H1 (cell line): Measurements from ENCODE around the gene SNX2. TPM values are rescaled to one million over a fixed set of nuclear protein-coding genes. Genes with fewer than 3 reads are reported as not detected.

ENCODE experiments used
- CTCF ChIA-PET: fragments of 300-600 bp; sonication (Branson Sonifier 250); formaldehyde crosslinking; loops from one replicate; lab custom pipeline; 2021; ENCODE audit not compliant: partially characterized antibody; lab: Charles Lee
- POLR2A ChIA-PET: fragments of 300-600 bp; sonication (Branson Sonifier 250); formaldehyde crosslinking; loops from one replicate; lab custom pipeline; 2021; ENCODE audit warnings: inconsistent platforms; ENCODE audit not compliant: partially characterized antibody; lab: Charles Lee
- DNase-seq, 2 experiments: peaks; one replicate each; pipeline versions ENCODE4 v3.0.0 to v3.0.0-alpha.2; 2010 to 2022; ENCODE audit warnings: low spot score in 2 of 2, low read depth in 1 of 2, mixed read lengths in 1 of 2
- FAIRE-seq: peaks from 2 replicates; lab custom pipeline; 2011; peaks lifted over from hg19 to GRCh38; lab: Jason Lieb, UNC
- H2AFZ ChIP-seq: 2 replicates; pipeline ENCODE4 v1.8.1; 2012; ENCODE audit warnings: low read length, inconsistent platforms
- H2AK5ac ChIP-seq: 2 replicates; pipeline ENCODE4 v1.6.1; 2013; ENCODE audit warnings: low read depth, low read length
- H2BK120ac ChIP-seq: replicated peaks from 2 replicates; pipeline ENCODE3; 2013; ENCODE audit warnings: low read depth, low read length, inconsistent platforms
- H2BK12ac ChIP-seq: 2 replicates; pipeline ENCODE4 v1.6.1; 2013; ENCODE audit warnings: low read depth, low read length
- H2BK15ac ChIP-seq: 2 replicates; pipeline ENCODE4 v1.6.1; 2013; ENCODE audit warnings: low read length
- H2BK20ac ChIP-seq: 2 replicates; pipeline ENCODE4 v1.6.1; 2013; ENCODE audit warnings: low read length
- H2BK5ac ChIP-seq: 2 replicates; pipeline ENCODE4 v1.6.1; 2013; ENCODE audit warnings: low read depth, low read length
- H3K14ac ChIP-seq: 2 replicates; pipeline ENCODE4 v1.6.1; 2013; ENCODE audit warnings: inconsistent platforms; ENCODE audit not compliant: insufficient read length
- H3K18ac ChIP-seq: 2 replicates; pipeline ENCODE4 v1.6.1; 2013; ENCODE audit warnings: low read length; ENCODE audit errors: extremely low read depth
- H3K23ac ChIP-seq: 2 replicates; pipeline ENCODE4 v1.6.1; 2013; ENCODE audit warnings: inconsistent platforms; ENCODE audit not compliant: insufficient read length
- H3K23me2 ChIP-seq: 2 replicates; pipeline ENCODE4 v1.6.1; 2013; ENCODE audit warnings: low read depth, low read length
- H3K27ac ChIP-seq: 2 replicates; pipeline ENCODE4 v1.6.1; 2011; ENCODE audit warnings: low read depth, low read length, inconsistent platforms
- H3K27me3 ChIP-seq, 4 experiments: replicated peaks in 1 of 4; 1 replicate in 1 of 4; 2 replicates in 3 of 4; pipeline versions ENCODE4 v1.6.1 to v1.8.1; 2011 to 2013; ENCODE audit warnings: low read length in 3 of 4, mild to moderate bottlenecking in 3 of 4, inconsistent platforms in 2 of 4, mixed read lengths in 2 of 4, moderate library complexity in 1 of 4; ENCODE audit not compliant: control insufficient read depth in 3 of 4, insufficient read depth in 3 of 4; ENCODE audit errors: extremely low read depth in 1 of 4
- H3K36me3 ChIP-seq, 4 experiments: 2 replicates each; pipeline versions ENCODE4 v1.6.1 to v1.8.1; 2011 to 2013; ENCODE audit warnings: mild to moderate bottlenecking in 4 of 4, low read length in 3 of 4, moderate library complexity in 2 of 4, control low read depth in 1 of 4, inconsistent platforms in 1 of 4; ENCODE audit not compliant: insufficient read depth in 4 of 4, control insufficient read depth in 2 of 4
- H3K4ac ChIP-seq: replicated peaks from 2 replicates; pipeline ENCODE3; 2013; ENCODE audit warnings: low read length, low read depth, mixed read lengths, inconsistent platforms; ENCODE audit not compliant: insufficient read length
- H3K4me1 ChIP-seq, 4 experiments: replicated peaks in 1 of 4; 1 replicate in 1 of 4; 2 replicates in 3 of 4; pipeline versions ENCODE4 v1.6.1 to v1.8.1; 2011 to 2013; ENCODE audit warnings: low read length in 3 of 4, inconsistent platforms in 2 of 4, mixed read lengths in 1 of 4; ENCODE audit not compliant: insufficient read depth in 4 of 4, control insufficient read depth in 3 of 4
- H3K4me2 ChIP-seq, 2 experiments: 2 replicates each; pipeline versions ENCODE4 v1.6.1 to v1.8.1; 2011 to 2013; ENCODE audit warnings: low read depth in 2 of 2, low read length in 2 of 2, control low read depth in 1 of 2, inconsistent platforms in 1 of 2, mild to moderate bottlenecking in 1 of 2; ENCODE audit not compliant: insufficient read depth in 1 of 2
- H3K4me3 ChIP-seq, 4 experiments: fragments of 200-600, 300-600 bp in 1 of 4; sonication (generic), shearing (Covaris generic), sonication (Bioruptor Twin) in 1 of 4; 2 replicates each; pipeline versions ENCODE4 v1.5.1 to v1.8.1; 2011 to 2016; ENCODE audit warnings: low read length in 4 of 4, low read depth in 3 of 4, control low read depth in 2 of 4, inconsistent platforms in 2 of 4, mild to moderate bottlenecking in 2 of 4, mixed read lengths in 1 of 4, moderate library complexity in 1 of 4; ENCODE audit not compliant: insufficient read depth in 2 of 4; ENCODE audit errors: extremely low read depth in 1 of 4
- H3K56ac ChIP-seq: replicated peaks from 2 replicates; pipeline ENCODE3; 2013; ENCODE audit warnings: low read depth, mild to moderate bottlenecking, mixed read lengths, low read length, inconsistent platforms; ENCODE audit not compliant: insufficient read length
- H3K79me1 ChIP-seq: 2 replicates; pipeline ENCODE4 v1.6.1; 2013; ENCODE audit warnings: low read depth, low read length, control low read depth
- H3K79me2 ChIP-seq, 2 experiments: 2 replicates each; pipeline versions ENCODE4 v1.6.1 to v1.8.1; 2012 to 2013; ENCODE audit warnings: low read length in 2 of 2, mild to moderate bottlenecking in 2 of 2, inconsistent platforms in 1 of 2; ENCODE audit not compliant: insufficient read depth in 2 of 2, control insufficient read depth in 1 of 2
- H3K9ac ChIP-seq, 4 experiments: replicated peaks in 1 of 4; 1 replicate in 1 of 4; 2 replicates in 3 of 4; pipeline versions ENCODE4 v1.6.1 to v1.8.1; 2011 to 2013; ENCODE audit warnings: low read depth in 3 of 4, low read length in 3 of 4, control low read depth in 2 of 4, mild to moderate bottlenecking in 2 of 4, moderate library complexity in 2 of 4, inconsistent platforms in 1 of 4; ENCODE audit errors: extremely low read depth in 1 of 4
- H3K9me3 ChIP-seq, 2 experiments: 2 replicates each; pipeline versions ENCODE4 v1.6.1 to v1.8.1; 2012 to 2013; ENCODE audit warnings: mild to moderate bottlenecking in 2 of 2, moderate library complexity in 2 of 2, control low read depth in 1 of 2, inconsistent platforms in 1 of 2, low read depth in 1 of 2, low read length in 1 of 2, mixed read lengths in 1 of 2; ENCODE audit not compliant: insufficient read depth in 2 of 2
- H4K20me1 ChIP-seq, 2 experiments: replicated peaks in 1 of 2; 2 replicates each; pipeline versions ENCODE3 to v1.8.1; 2011 to 2013; ENCODE audit warnings: inconsistent platforms in 2 of 2, low read length in 2 of 2, mild to moderate bottlenecking in 1 of 2; ENCODE audit not compliant: insufficient read depth in 2 of 2, control insufficient read depth in 1 of 2
- H4K5ac ChIP-seq: 2 replicates; pipeline ENCODE4 v1.6.1; 2013; ENCODE audit warnings: low read length, low read depth, mixed read lengths, inconsistent platforms; ENCODE audit not compliant: insufficient read length
- H4K8ac ChIP-seq: 2 replicates; pipeline ENCODE4 v1.8.0; 2013; ENCODE audit warnings: mild to moderate bottlenecking, moderate library complexity, low read length, inconsistent platforms; ENCODE audit not compliant: insufficient read depth; ENCODE audit errors: extremely low read depth
- H4K91ac ChIP-seq: replicated peaks from 2 replicates; pipeline ENCODE3; 2013; ENCODE audit warnings: low read length, mixed read lengths, inconsistent platforms; ENCODE audit not compliant: insufficient read length
- ATF3 ChIP-seq: IDR thresholded peaks from 2 replicates; pipeline ENCODE4 v1.6.1; 2011; ENCODE audit warnings: low read depth, mild to moderate bottlenecking, low read length; ENCODE audit not compliant: insufficient read depth
- CBX5 ChIP-seq: fragments of 300-800, 300-1000 bp; sonication (generic); IDR thresholded peaks from 2 replicates; pipeline ENCODE4 v1.7.1; 2016; ENCODE audit warnings: antibody characterized with exemption, low read length, low read depth
- CEBPB ChIP-seq: IDR thresholded peaks from 2 replicates; pipeline ENCODE4 v1.6.1; 2012; ENCODE audit warnings: low read depth, low read length
- CTCF ChIP-seq, 3 experiments: IDR thresholded peaks; 1 replicate in 2 of 3; 2 replicates in 1 of 3; pipeline versions ENCODE4 v1.5.1 to v1.6.1; 2011; ENCODE audit warnings: low read length in 3 of 3, mild to moderate bottlenecking in 3 of 3, inconsistent platforms in 2 of 3, low read depth in 1 of 3, moderate library complexity in 1 of 3; ENCODE audit not compliant: insufficient read depth in 1 of 3; ENCODE audit errors: control extremely low read depth in 1 of 3
- JUND ChIP-seq: IDR thresholded peaks from 2 replicates; pipeline ENCODE4 v1.6.1; 2011; ENCODE audit warnings: mild to moderate bottlenecking, improper control_type of control experiment, low read length
- MAX ChIP-seq: IDR thresholded peaks from 2 replicates; pipeline ENCODE4 v1.6.1; 2012; ENCODE audit warnings: inconsistent platforms
- NRF1 ChIP-seq: IDR thresholded peaks from 2 replicates; pipeline ENCODE4 v1.6.1; 2011; ENCODE audit warnings: mild to moderate bottlenecking, low read depth, low read length, improper control_type of control experiment
- RAD21 ChIP-seq, 2 experiments: IDR thresholded peaks in 1 of 2; conservative IDR thresholded peaks in 1 of 2; 2 replicates each; pipeline ENCODE4 v1.6.1; 2011; ENCODE audit warnings: low read depth in 2 of 2, low read length in 2 of 2, improper control_type of control experiment in 1 of 2, inconsistent platforms in 1 of 2, mild to moderate bottlenecking in 1 of 2, moderate library complexity in 1 of 2
- RNF2 ChIP-seq: fragments of 200-900, 300-1000 bp; sonication (generic); IDR thresholded peaks from 2 replicates; pipeline ENCODE4 v1.7.1; 2016; ENCODE audit warnings: borderline replicate concordance, low read depth, mild to moderate bottlenecking, antibody characterized with exemption, low read length; ENCODE audit not compliant: poor library complexity, severe bottlenecking; ENCODE audit errors: missing control alignments
- TBP ChIP-seq: IDR thresholded peaks from 2 replicates; pipeline ENCODE4 v1.6.1; 2011; ENCODE audit warnings: low read depth, low read length, improper control_type of control experiment
- WGBS, 2 experiments: shearing (Covaris generic) in 1 of 2; methylation state at CpG; one replicate each; pipeline versions ENCODE4 v1.1.6 to v1.1.7; 2013 to 2015; ENCODE audit warnings: low lambda C conversion rate in 2 of 2, mixed read lengths in 2 of 2, inconsistent platforms in 1 of 2, low coverage in 1 of 2, missing lambda C conversion rate in 1 of 2; ENCODE audit not compliant: insufficient replicate concordance in 2 of 2, insufficient coverage in 1 of 2, insufficient read length in 1 of 2; ENCODE audit errors: extremely low coverage in 1 of 2, missing lambda C conversion rate in 1 of 2; 5-methylcytosine and 5-hydroxymethylcytosine counted together
- polyA plus RNA-seq, 7 experiments: library from polyadenylated mRNA; depleted of rRNA in 3 of 7; stranded (reverse) in 5 of 7; unstranded in 2 of 7; fragments of >200 nt in 5 of 7; fragments of 200-250 nt in 2 of 7; gene quantifications; 1 replicate in 5 of 7; 2 replicates in 1 of 7; 4 replicates in 1 of 7; pipeline versions ENCODE4 v1.2.1 to v1.2.3, GENCODE V29; 2011 to 2013; ENCODE audit warnings: missing spikeins in 2 of 7, mixed read lengths in 2 of 7
- total RNA-seq: library from RNA; stranded (reverse); fragmentation: NEBNext Ultra II Directional; extraction: Animal tissue kit (Norgen Biotek cat#: 25700); gene quantifications from 2 replicates; pipeline ENCODE4 v1.2.1, GENCODE V29; 2021

Gene SNX2
- total and polyA plus RNA-seq, 2 of the 8 experiments (the other 6 are each of a cell fraction or from before 2014, with no cell fraction given): 51.0 to 61.2 TPM

GRCh38 chr5:122835681-122836080 lies 60.8 kb downstream of the SNX2 start:
- CTCF ChIA-PET: interaction anchor here (1.1 kb wide), 1 partner anchor 120 kb away, joined by 4 read pairs; no protein-coding TSS in a partner anchor
- H2BK12ac ChIP-seq: no peak overlapping the region
- H3K79me2 ChIP-seq: no peaks in the 10 kb centered on the region
- H4K5ac ChIP-seq: no peak overlapping the region
- no peak overlapping the region for H2AFZ ChIP-seq
- H3K14ac ChIP-seq: no peak overlapping the region
- no peak overlapping the region for H3K56ac ChIP-seq
- H2AK5ac ChIP-seq: no peak overlapping the region
- H3K27me3 ChIP-seq: no peaks in the 10 kb centered on the region
- H3K4me3 ChIP-seq: no peak overlapping the region
- H3K4me2 ChIP-seq: no peak overlapping the region
- no peaks in the 10 kb centered on the region for H3K36me3 ChIP-seq
- no peaks in the 10 kb centered on the region for H3K9me3 ChIP-seq
- H3K18ac ChIP-seq: no peak overlapping the region
- DNase-seq: no peak
- no peak overlapping the region for H4K8ac ChIP-seq
- no peak overlapping the region for H3K4ac ChIP-seq
- no peak overlapping the region for H2BK20ac ChIP-seq
- H3K4me1 ChIP-seq: no peaks in the 10 kb centered on the region
- WGBS, 2 experiments: 97% methylated on average over 1 of the region's 1 CpG; no CpG with 5 or more reads in 1 of the 2 experiments
- H3K79me1 ChIP-seq: no peaks in the 10 kb centered on the region
- POLR2A ChIA-PET: no interaction called here
- no peaks in the 10 kb centered on the region for H3K23me2 ChIP-seq
- H4K20me1 ChIP-seq: no peaks in the 10 kb centered on the region
- H3K27ac ChIP-seq: no peak overlapping the region
- H4K91ac ChIP-seq: no peak overlapping the region
- TF ChIP-seq NRF1 (no peak), RNF2 (no peak), CTCF (IDR thresholded peaks at IDR 0.05; ENCODE audit: control extremely low read depth in 1 of 3, insufficient read depth in 1 of 3, low read depth in 1 of 3, low read length in 3 of 3) (peak in 1 of 3 experiments; percentile 6; a peak in 1 of 4 replicates), CBX5 (no peak), ATF3 (no peak), RAD21 (IDR thresholded peaks at IDR 0.05 in 1 of 2, conservative IDR thresholded peaks at IDR 0.05 in 1 of 2; ENCODE audit: low read depth in 2 of 2, low read length in 2 of 2) (0 out of 4 replicates have a peak, but pooled peaks have one; percentile 11 to 13), CEBPB (no peak), MAX (no peak), JUND (no peak), TBP (no peak)
- no peak overlapping the region for H2BK15ac ChIP-seq
- no peak overlapping the region for H2BK5ac ChIP-seq
- no peak overlapping the region for H2BK120ac ChIP-seq
- FAIRE-seq: no peak
- no peak overlapping the region for H3K23ac ChIP-seq
- no peak overlapping the region for H3K9ac ChIP-seq
